T1000 (cell line): ENCODE data around the gene CTRB1.
"Not testable (repeated sequence)": the region's sequence is repeated elsewhere in the genome, so short reads cannot be mapped to it uniquely, and the experiment has no call there.

ENCODE experiments used
- DNase-seq: peaks from one replicate; lab custom pipeline; 2025; ENCODE audit warnings: mixed read lengths; lab: John Stamatoyannopoulos, UW

CTRB1 gene

DNA sequence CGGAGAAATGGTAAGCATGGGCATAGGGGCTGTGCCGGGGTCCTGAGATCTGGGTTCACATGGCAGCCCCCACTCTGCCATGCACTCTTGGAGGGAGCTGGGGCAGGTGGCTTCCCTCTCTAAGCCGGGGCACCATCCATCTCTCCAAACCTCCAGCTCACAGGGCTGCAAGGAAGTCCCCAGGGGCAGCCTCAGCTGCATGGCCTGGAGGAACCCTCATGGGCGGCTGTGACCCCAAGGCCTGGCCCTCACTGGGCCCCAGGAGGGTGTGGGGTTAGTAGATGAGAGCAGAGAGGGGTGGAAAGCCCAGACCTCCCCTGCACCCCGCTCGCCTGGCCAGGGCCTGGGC lies 14.4 kb upstream of the CTRB1 start:
- DNase-seq, result no peak

DNA sequence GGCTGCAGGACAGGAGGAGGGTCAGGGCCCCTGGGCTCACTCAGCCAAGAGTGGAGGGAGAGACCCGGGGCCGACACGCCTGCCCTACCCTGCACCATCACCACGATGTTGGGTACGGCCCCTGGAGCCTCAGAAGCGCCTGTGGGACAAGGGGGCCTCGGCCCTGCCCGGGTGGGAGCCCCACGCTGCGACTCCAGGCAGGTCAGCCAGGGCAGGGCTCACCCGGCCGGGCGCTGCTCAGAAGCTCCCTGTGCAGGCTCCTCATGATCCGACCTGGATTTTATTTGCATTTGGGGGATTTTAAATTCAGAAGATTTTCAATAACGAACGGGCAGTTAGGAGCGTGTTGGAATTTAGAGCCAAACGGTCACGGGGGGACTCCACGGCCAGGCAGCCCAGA lies 13.9 kb upstream of the CTRB1 start:
- DNase-seq, result not testable (repeated sequence)

DNA sequence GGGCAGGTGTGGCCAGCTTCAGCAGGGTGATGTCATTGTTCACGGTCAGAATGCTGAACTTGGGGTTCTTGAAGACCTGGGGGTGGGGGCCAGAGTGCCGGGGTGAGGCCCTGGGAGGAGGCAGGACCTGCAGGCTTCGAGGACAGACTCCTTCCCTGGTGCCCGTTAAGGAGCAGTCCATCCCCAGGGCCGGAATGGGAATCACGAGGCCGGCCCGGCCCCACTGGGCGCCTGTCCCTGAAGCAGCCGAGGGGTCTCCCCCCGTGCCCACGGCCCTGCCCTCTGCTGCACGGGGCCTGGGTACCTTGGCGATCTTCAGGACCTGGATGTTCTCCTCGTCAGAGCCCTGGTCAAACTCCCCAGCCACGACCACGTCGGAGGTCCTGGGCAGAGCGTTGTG lies 13.3 kb upstream of the CTRB1 start:
- not testable (repeated sequence) for DNase-seq

DNA sequence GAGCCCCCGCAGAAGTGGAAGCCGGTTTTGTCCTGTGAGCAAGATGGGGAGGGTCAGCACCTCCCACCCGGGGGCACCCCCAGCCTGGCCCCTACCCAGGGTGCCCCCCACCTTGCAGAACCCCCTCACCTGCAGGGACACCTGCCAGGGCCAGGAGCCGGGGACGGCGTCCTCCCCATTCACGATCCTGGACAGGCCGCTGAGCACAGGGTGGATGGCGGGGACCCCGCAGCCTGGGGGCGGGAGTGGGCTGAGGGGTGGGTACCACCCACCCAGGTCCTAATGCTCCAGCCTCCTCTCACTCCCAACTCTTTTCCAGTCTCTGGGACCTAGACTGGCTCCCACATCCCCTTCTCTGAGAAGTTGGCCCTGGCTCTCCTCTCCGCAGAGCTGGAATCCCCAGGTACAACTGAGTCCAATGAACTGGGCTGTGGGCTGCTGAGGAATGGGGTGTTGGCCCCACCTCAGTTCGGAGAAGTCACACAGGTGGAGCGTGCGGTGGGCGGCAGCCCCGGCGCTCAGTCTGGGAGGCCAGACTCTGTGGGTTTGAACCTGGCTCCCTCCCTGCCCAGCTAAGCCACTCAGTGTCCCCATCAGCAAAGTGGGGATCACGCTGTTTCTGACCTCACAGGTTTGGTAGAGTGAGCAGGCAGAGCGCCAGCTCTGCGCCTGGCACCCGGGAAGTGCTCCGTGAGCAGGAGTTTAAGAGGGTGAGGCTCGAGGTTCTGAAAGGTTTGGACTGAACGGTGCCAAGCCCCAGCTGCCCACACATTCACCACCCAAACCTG lies 12.6 kb upstream of the CTRB1 start:
- not testable (repeated sequence) for DNase-seq

DNA sequence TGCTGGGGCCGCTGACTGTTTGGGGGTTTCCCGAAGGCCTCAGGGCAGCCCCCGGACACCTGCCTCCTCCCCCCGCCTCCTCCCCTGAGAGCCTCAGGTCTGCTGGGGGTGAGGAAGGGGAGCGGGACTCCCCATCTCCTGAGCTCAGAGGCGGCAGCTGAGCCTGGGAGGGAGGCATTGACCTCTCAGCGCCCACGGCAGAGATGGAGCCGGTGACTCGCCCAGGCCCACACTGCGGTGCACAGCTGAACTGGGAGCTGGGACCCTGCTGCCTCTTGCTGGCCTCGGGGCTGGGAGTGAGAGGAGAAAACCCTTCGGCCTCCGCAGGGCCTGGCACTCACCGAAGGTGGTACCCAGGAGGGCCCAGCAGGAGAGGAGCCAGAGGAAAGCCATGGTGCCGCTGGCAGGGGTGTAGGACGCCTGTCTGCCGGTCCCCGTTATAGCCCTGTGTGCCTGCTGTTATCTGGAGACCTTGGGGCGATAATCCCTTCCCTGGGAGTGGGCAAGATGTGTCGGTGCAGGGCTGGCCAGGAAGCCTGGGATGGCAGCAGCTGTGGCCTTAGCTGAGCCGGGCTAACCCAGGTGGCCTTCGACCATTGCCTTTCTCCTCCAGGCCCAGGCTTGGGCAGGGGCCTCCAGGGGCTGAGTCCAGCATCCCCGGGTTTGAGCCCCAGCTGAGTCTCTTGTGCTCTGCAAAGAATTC lies 11.9 kb upstream of the CTRB1 start, which contains the start of gene CTRB2:
CTRB2 (minus strand) TSS at position 413 of the 703 bp plus-strand sequence; CDS start at position 393, 20 bp downstream.
- DNase-seq, result no peak

DNA sequence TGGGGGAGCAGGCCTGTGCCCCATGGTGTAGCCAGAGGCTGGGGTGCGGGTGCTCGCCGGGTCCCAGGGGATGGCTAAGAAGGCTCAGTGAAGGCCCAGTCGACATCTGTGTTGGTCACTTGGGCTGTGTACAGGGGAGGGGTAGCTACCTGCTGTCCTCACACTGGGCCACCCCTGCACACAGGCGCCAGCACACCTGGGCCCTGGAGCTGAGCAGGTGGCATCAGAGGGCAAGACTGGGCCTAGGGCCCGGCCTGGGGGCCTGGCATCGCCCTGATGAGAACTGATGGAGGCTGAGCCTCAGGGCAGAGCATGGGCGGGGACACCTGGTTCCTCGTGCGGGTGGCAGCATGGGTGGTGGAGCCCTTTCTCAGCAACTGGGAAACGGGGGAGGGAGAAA lies 11.0 kb upstream of the CTRB1 start:
- DNase-seq, result no peak

DNA sequence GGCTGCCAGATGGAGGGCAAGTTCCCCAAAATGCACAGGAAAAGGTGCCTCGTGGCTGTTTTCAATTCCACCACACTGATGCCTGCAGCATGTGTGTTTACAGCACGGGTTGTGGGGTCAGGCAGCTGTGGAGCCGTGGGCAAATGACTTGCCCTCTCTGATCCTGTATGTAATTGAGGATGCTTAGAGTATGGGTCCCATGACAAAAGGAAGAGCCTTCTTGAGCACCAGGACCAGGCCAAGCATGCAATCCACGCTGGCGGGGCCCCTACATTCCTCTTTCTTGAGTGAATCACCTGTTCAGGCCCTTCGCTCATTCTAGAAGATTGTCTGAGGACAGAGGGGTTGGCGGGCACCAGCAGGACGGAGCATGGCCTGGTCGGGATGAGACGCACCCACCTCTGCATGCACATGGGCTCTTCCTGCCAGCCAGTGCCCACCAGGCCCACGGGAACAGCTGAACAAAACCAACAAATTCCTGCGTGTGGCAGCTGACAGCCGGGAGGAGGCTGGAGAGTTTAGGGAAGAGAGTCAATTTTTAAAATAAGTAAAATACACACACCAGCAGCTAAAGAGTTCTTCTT lies 10.5 kb upstream of the CTRB1 start:
- DNase-seq, result no peak

DNA sequence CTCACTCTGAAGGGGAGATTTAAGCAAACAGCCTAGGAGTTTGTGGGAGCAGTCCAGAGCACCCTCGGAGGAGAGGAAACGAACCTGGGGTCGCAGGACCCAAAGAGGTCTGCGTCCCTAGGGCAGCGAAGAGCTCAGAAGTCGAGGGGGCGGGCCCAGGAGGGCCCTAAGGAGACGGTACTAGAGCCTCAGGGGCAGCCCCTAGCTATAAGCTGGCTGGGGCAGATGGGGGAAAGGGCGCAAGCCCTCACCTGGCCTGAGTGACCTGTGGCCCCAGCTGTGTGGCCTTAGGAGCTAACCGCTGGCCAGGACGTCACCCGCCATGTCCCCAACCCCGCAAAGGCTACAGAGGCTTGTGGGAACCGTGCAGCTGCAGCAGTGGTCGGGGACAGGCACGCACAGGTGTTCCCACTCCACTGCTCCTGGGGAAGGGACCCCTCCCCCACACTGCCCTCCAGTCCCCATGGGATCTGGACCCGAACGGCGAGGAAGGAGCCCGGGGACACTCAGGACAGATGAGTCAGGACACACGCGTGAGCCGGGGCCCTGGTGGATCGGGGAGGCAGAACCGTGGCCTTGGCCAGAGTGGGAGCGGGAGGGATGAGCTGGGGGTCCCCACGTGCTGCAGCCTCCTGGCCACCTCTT lies 9.8 kb upstream of the CTRB1 start:
- no peak for DNase-seq

DNA sequence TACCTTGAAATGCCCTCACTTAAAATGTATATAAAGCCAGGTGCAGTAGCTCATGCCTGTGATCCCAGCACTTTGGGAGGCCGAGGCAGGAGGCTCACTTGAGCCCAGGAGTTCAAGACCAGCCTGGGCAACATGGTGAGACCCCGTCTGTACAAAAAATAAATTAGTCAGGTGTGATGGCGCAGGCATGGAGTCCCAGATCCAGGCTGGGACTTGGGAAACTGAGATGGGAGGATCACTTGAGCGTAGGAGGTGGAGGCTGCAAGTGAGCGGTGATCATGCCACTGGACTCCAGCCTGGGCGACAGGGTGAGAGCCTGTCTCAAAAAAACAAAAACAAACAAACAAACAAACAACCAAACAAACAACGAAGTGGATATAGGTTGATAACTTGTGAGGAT lies 9.3 kb upstream of the CTRB1 start:
- DNase-seq, result not testable (repeated sequence)

DNA sequence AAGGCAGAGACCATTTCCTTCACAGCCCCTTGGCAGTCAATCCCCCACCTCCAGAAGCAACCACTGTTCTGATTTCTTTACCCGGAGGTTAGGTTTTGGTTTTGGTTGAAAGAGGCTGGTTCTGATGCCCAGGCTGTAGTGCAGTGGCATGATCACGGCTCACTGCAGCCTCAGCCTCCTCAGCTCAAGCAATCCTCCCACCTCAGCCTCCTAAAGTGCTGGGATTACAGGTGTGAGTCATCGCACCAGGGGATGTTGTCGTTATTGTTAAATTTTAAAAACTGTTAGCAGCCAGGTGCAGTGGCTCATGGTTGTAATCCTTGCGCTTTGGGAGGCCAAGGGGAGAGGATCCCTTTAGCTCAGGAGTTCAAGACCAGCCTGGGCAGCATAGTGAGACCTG lies 8.8 kb upstream of the CTRB1 start:
- DNase-seq, result no peak

DNA sequence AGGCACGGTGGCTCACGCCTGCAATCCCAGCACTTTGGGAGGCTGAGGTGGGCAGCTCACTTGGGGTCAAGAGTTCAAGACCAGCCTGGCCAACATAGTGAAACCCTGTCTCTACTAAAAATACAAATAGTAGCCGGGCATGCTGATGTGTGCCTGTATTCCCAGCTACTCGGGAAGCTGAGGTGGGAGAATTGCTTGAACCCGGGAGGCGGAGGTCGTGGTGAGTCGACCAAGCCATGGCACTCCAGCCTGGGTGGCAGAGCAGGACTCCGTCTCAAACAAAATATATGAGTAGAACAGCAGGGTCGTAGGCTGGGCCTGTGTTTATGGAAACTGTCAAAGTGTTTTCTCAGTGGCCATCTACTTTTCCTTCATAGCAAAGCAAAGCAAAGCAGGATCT lies 7.5 kb upstream of the CTRB1 start:
- not testable (repeated sequence) for DNase-seq

DNA sequence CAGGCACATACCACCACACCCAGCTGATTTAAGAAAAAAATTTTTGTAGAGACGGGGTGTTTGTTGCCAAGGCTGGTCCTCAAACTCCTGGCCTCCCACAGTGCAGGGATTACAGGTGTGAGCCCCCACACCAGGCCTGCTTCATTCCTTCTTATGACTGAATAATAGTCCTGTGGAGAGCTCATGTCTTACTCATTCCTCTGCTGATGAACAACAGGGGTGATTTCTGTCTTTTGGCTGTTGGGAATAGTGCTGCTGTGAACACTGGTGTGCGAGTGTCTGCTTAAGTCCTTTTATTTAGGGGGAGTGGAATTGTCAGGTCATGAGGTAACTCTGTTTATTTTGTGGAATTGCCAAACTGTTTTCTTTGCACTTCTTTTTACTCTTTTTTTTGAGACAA lies 2.7 kb upstream of the CTRB1 start:
- DNase-seq, result no peak

DNA sequence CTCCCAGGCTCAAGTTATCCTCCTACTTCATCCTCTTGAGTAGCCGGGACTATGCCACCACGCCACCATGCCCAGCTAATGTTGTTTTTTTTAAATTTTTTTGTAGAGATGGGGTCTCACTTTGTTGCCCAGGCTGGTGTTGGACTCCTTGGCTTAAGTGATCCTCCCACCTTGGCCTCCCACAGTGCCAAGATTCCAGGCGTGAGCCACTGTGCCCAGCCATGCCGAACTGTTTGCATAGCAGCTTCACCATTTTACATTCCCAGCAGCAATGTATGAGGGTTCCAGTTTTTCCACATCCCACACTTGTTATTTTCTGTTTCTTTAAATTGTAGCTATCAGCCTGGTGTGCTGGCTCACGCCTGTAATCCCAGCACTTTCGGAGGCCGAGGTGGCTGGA lies 2.2 kb upstream of the CTRB1 start:
- no peak for DNase-seq

DNA sequence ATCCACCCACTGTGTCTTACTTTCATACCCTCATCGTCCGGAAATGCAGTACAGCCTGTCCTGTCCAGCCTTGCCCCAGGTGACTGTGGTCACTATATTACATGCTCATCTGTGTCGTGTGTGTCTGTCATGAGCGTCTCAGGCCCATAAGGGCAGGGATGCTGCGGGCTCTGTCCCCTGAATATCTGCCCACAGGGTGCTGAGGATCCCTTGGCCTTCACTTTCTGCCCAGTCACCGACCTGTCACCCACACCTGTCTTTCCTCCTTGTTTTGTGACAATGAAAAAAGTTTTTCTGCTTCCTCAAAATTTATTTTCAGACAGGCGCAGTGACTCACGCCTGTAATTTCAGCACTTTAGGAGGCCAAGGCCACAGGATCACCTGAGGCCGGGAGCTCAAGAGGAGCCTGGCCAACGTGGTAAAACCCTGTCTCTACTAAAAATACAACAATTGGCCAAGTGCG lies 1.4 kb upstream of the CTRB1 start:
- no peak for DNase-seq

DNA sequence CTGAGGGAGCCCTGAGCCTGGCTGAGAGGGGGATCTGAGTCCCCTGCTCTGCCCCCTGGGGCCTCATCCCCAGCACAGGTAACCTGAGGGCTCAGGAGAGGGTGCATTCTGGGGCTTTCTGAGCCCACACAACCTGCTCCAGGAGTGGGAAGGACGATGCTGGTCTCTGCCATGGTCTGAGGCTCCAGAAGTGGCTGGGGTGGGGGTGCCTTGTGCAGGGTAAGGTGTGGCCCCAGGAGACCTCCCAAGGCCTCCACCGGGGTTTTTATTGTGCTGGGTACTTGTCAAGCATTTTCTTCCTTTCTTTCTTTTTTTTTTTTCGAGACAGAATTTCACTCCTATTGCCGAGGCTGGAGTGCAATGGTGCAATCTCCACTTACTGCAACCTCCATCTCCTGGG lies 300 bp downstream of the CTRB1 start:
- DNase-seq, result no peak

DNA sequence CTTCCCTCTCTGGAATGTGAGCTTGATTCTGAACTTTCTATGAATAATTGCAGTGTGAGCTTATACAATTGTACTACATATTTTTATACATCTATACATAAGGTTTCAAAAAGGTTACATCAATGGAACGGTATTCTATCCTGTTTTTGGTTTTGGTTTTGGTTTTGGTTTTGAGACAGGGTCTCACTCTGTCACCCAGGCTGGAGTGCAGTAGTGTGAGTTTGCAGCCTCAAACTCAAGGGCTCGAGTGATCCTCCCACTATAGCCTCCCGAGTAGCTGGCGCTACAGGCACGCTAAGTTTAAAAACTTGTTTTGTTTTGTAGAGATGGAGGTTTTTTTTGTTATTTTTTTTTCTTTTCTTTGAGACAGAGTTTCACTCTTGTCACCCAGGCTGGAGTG lies 1.1 kb downstream of the CTRB1 start:
- DNase-seq, result no peak

DNA sequence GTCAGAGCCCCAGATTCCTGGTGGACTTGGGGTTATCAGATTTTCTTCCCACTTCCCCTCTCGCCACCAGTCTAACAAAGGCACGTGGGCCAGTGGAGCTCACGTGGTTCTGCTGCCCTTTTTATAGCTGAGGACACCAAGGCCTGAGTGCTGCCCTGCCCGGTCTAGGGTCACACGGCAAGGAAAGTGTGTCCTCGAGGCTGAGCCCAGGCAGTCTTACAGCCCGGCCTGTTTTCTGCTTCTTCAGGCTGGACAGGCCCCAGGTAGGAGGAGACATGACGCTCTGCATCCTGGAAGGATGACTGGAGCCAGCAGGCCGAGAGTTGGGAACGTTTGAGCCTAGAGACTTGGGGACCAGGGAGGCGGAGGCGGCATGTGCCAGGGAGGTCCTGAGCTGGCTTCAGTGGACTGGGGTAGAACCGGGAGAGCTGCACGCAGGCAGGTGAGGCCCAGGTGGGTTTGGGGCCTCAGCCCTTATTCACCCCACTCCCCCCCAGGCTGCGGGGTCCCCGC lies 3.5 kb downstream of the CTRB1 start:
- DNase-seq, result no peak

DNA sequence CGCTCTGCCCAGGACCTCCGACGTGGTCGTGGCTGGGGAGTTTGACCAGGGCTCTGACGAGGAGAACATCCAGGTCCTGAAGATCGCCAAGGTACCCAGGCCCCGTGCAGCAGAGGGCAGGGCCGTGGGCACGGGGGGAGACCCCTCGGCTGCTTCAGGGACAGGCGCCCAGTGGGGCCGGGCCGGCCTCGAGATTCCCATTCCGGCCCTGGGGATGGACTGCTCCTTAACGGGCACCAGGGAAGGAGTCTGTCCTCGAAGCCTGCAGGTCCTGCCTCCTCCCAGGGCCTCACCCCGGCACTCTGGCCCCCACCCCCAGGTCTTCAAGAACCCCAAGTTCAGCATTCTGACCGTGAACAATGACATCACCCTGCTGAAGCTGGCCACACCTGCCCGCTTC lies 4.3 kb downstream of the CTRB1 start:
- DNase-seq, result not testable (repeated sequence)

DNA sequence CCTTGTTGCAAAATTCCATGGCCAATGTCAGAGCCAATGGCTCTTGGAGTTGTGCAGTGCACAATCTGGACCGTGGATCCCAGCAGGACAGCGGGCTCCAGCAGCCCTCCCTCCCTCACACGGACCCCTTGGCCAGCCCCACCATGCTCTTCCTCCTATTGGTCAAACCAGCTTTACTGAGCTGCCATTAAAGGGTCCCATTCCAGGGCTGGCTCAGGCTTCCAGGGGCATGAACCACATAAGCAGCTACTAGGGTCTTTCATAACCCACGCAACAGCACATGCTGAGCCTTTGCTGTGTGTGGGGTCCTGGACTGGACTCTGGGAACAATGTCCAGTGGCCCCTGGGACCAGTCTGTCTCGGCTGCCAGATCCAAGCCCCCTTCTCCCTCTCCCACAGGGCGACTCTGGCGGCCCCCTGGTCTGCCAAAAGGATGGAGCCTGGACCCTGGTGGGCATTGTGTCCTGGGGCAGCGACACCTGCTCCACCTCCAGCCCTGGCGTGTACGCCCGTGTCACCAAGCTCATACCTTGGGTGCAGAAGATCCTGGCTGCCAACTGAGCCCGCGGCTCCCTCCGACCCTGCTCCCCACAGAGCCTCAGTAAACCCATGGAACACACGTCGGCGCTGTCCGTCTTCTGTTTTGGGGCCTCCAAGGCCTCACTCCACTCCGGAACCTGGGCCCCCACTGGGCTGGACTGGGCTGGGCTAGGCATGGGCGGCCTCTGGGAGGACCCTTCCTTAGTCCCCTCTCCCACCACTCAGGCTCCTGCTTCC lies 5.7 kb downstream of the CTRB1 start:
- DNase-seq, result no peak

DNA sequence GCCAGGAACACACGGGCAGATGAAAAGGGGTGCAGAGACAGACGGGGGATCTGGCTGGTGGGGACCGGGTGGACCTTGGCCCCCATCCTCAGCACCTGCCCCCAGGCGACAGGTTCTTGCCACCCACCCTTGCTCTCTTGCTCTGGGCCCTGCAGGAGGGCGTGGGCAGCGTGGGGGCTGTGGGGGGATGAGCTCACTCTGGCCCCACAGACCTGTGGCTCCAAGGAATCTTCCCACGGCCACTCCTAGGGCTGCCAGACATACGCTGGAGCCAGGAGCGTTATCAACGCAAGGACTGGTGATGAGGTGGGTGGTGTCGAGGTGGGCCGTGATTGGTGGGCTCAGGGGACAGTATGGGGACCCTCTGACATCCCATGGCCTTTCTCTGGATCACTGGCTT lies 6.3 kb downstream of the CTRB1 start:
- no peak for DNase-seq

DNA sequence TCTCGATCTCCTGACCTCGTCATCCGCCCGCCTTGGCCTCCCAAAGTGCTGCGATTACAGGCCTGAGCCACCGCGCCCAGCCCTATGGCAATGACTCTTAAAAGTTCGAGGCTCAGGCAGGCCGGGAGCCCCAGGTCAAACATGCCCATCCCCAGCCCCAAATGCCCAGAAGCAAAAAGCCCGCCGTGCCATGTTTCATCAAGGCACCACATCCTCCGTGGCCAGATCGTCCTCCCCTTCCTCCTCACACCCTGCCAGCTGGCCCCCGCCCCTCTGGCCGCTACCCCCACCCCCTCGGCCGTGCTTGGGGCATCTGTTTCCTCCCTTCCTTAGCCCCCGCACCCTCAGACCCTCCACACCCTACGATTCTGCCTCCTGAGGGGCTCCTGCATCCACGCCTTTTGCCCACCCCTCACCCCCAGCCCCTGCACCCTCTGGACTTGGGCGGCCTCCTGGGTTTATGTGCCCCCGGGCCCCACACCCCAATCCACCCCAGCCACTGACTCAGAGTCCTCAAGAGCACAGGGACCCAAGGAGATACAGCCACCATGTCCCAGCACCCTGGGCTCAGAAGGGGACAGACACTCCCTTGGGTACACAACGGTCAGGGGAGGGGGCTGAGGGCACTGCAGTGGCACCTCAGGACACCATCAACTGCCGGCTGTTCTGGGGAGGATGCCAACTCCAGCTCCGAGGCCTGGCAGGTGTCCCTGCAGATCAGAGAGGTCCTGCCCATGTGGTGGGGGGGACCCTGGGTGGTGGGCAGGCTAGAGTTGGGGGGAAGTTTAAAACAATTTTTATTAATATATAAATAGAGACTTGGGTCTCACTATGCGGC lies 7.1 kb downstream of the CTRB1 start:
- no peak for DNase-seq
